ENCODE results near the gene PDE8A.

PDE8A gene

DNA sequence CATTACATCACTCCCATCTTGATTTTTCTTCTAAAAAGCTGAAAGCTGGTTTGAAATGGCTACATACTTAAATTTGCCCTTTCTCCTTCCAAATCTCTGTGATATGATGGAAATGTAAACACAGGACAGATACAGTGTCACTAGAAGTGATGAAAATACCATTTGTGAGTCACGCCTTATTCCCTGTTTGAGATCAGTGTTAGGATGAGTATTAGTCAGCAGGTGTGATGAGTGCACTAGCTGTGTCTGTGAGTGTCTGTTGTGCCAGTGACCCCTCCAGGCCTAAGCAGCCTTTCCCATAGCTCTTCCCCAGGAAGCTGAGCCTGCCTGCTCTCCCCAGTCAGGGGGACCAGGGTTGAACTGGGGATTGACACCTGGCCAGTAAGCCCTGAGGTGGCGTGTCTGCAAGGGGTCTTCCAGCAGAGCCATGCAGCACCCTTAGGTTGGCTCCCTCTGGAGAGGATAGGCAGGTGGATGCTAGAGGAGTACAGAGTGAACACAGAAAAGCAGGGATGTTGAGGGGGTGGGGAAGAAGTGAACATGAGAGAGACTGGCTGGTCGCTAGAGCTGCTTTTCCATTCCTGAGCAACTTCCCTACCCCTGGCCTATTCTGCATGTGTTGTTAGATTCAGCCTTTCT, 92.0 kb downstream of the PDE8A start:
- TF ChIP-seq GATA2 (IDR thresholded peaks at IDR 0.05; ENCODE audit: low read depth, low read length): no peak
- TF ChIP-seq GATA3 (IDR thresholded peaks at IDR 0.05; ENCODE audit: low read depth, low read length): no peak

DNA sequence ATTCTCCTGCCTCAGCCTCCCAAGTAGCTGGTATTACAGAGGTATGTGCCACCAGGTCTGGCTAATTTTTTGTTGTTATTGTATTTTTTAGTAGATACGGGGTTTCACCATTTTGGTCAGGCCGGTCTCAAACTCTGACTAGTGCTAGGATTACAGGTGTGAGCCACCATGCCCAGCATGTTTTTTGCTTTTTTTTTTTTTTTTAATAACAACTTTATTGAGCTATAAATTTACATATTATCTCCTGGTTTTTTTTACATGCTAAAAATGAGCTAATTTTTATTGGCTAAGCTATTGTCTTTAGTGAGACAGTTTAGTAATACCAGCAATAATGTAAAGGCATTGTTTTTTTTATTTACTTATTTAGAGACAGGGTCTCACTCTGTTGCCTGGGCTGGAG, 105.2 kb downstream of the PDE8A start:
- TF ChIP-seq GATA2 (IDR thresholded peaks at IDR 0.05; ENCODE audit: low read depth, low read length): no peak
- no peak for TF ChIP-seq GATA3 (IDR thresholded peaks at IDR 0.05; ENCODE audit: low read depth, low read length)

DNA sequence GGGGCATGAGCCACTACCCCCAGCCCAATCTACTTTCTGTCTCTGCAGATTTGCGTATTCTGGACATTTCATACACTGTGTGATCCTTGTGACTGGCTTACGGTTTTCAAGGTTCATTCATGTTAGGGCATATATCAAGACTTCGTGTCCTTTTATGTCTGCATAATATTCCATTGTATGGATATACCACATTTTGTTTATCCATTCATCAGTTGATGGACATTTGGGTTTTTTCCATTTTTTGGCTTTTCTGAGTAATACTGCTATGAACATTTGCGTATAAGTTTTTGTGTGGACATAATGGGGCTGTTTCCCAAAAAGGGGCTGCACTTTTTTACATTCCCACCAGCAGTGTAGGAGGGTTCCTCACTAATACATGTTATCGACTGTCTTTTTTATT, 106.6 kb downstream of the PDE8A start:
- TF ChIP-seq GATA3 (IDR thresholded peaks at IDR 0.05; ENCODE audit: low read depth, low read length) (no peak), GATA2 (IDR thresholded peaks at IDR 0.05; ENCODE audit: low read depth, low read length) (no peak)

DNA sequence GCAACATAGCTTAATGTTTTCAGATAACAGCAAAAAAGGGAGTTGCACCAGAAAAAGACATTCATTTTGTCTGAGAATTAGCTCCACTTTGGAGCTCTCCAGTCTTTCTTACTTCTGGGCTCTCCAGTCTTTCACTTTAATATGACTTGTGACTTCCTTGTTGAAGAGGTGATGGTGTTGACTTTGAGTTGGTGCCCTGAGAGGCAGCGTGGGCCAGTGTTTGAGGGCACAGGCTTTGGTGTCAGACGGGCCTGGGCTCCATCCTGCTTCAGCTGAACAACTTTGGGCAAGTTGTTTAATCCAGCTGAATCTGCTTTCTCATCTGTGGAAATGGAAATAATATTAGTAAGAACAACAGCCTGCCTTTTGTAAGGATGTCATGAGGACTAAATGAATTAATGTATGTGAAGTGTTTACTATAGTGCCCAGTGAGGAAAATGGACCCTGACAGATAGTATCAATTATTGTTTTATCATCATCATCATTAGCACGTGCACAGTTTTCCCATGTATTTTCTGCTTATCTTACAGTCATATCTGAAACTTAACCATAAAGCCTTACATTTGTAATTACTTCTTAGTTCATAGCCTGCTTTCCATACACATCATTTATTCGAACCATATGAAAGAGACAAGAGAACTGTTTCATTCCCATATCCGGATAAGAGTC, 108.4 kb downstream of the PDE8A start:
- 0 out of 2 replicates have a peak, but pooled peaks have one; percentile 8 for TF ChIP-seq GATA2 (IDR thresholded peaks at IDR 0.05; ENCODE audit: low read depth, low read length)
- TF ChIP-seq GATA3 (IDR thresholded peaks at IDR 0.05; ENCODE audit: low read depth, low read length): peak; percentile 52

DNA sequence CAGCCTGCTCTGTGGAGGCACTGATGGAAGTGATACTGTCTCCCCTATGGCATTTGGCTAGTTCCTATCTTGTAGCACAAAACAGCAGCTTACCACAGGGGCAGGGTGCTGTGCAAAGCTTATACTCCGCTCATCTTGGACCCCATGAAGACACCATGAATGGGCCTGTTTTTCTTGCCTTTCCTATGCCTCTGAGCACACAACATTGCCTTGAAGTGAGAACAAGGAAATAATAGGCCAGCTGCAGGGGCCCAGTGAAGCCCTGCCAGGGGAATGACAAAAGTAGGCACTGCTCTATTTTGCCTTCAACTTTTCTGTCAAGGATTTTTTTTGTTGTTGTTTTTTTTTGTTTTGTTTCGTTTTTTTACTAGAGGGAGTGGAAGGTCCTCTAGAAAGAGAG, 110.3 kb downstream of the PDE8A start:
- no peak for TF ChIP-seq GATA3 (IDR thresholded peaks at IDR 0.05; ENCODE audit: low read depth, low read length)
- TF ChIP-seq GATA2 (IDR thresholded peaks at IDR 0.05; ENCODE audit: low read depth, low read length): no peak

DNA sequence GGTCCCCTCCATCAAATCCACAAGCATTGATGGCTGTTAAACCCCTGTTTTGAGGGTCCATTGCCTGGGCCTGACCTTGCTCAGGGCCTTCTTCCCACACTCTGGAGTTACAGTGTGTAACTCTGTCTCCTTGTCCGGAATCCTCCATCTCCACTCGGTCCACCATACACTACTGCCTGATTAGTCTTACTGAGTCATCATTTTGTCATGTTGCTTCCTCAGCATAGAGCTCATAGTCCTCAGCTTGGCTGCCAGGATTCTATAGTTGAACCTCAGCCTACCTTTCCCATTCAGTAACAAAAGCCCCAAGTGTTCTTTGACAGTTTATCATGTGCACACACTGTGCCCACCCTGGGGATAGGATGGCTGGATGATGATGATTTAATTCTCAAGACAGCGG, 113.0 kb downstream of the PDE8A start:
- TF ChIP-seq GATA3 (IDR thresholded peaks at IDR 0.05; ENCODE audit: low read depth, low read length): no peak
- TF ChIP-seq GATA2 (IDR thresholded peaks at IDR 0.05; ENCODE audit: low read depth, low read length): no peak

DNA sequence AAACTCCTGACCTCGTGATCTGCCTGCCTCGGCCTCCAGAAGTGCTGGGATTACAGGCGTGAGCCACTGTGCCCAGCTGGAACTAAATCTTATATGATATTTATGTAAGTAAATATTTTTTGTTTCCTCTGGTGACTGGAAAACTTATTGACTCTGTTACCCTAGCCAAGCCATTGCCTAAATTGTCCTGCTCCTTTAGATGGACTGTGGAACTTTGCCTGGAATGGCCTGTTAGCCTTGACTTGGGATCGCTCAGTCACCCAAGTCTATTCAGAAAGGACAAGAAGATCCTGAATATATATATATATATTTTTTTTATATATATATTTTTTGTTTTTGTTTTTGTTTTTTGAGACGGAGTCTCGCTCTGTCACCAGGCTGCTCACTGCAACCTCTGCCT, 113.9 kb downstream of the PDE8A start:
- TF ChIP-seq GATA2 (IDR thresholded peaks at IDR 0.05; ENCODE audit: low read depth, low read length) (no peak), GATA3 (IDR thresholded peaks at IDR 0.05; ENCODE audit: low read depth, low read length) (no peak)

DNA sequence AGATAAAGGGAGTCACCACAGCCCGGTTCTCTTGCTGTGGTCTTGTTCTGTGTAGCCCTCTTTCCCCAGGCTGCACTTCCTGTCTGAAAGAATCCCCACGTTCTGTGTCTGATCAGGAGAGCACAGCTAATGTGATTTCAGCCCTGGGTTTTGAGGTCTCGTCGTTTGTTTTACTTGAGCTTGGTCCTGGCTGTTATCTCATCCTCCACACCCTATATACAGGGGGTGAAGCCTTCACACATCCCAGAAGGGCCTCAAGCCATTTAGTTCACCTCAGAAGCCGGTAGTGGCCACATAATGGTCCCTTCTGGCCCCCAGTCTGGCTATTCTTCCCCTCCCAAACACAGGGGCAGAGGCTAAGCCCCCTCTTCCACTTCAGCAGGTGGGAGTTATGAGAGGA, 115.6 kb downstream of the PDE8A start:
- no peak for TF ChIP-seq GATA2 (IDR thresholded peaks at IDR 0.05; ENCODE audit: low read depth, low read length)
- TF ChIP-seq GATA3 (IDR thresholded peaks at IDR 0.05; ENCODE audit: low read depth, low read length): no peak

DNA sequence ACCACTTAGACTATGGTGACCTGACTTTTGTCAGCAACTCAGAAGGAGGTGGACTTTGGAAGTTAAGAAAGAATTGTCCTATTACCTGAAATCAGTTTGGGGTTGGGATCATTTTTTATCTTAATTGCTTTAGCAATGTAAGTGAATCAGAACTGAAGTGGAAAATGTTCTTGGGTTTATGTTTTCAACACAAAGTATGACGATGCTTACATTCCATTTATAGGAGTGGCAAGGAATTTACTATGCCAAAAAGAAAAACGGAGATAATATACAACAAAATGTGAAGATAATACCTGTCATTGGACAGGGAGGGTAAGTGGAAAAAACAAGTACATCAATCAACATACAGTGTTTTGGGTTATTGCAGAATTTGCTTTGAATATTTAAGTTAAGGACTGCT, 116.1 kb downstream of the PDE8A start:
- TF ChIP-seq GATA2 (IDR thresholded peaks at IDR 0.05; ENCODE audit: low read depth, low read length) (no peak), GATA3 (IDR thresholded peaks at IDR 0.05; ENCODE audit: low read depth, low read length) (no peak)

DNA sequence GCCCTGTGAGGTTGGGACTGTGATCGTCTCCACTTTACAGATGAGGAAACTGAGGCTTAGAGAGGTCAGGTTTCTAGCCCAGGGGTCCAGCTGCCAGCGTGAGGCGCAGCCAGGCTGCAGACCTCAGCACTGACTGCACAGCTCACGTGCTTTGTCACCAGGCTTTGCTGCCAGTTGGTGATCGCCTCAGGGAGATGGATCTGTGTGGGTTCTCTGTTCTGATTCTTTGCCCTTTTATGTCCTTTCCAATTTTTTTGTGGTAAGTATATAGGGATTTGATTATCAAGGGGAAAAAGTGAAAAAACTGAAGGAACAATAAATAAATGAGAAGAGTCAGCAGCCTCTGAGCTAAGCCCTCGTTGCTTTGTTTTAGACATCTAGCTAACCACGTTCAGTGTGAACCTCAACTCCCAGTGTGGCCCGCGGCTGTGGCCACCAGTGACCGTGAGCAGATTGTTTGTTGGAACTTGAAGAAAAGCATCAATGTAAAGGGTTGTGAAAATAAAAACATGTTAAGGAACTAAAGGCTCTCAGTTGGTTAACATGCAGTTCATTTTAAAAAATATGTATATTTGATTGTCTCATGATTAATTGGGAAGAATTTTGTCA, 117.6 kb downstream of the PDE8A start:
- TF ChIP-seq GATA2 (IDR thresholded peaks at IDR 0.05; ENCODE audit: low read depth, low read length) (no peak), GATA3 (IDR thresholded peaks at IDR 0.05; ENCODE audit: low read depth, low read length) (no peak)

DNA sequence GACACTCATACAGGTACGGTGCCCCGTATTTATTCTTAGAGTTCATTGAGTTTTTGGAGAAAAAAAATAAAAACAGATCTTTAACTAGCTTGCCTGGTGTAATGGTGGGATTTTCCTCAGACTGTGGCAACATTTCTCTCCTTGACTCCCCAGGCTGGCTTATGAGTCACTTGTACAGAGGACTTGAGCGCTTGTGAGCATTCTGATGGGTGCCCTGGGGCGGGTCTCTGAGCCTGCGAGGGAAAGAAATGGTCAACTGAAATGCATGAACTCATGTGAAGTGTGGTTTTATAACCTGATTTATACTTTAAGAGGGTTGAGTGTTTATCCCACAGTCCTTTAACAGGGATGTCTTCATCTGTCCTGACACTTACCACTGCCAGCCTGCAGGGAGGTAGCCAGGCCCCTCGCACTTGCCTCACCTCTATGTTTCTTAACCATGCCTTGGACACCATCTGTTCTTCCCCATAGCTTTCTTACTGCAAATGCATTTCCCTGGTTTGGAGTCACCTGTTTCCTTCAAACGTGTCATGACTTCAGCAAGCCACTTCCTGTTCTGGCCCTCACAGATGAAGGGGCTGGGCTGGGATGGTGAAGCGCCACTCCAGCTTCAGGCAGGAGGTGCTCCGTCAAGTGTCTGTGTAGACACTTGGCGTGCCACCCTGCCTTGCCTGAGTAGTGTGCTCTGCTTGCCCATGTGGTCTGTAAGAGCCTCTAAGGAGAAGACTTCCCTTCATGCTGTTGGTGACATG, 118.7 kb downstream of the PDE8A start:
- no peak for TF ChIP-seq GATA2 (IDR thresholded peaks at IDR 0.05; ENCODE audit: low read depth, low read length)

DNA sequence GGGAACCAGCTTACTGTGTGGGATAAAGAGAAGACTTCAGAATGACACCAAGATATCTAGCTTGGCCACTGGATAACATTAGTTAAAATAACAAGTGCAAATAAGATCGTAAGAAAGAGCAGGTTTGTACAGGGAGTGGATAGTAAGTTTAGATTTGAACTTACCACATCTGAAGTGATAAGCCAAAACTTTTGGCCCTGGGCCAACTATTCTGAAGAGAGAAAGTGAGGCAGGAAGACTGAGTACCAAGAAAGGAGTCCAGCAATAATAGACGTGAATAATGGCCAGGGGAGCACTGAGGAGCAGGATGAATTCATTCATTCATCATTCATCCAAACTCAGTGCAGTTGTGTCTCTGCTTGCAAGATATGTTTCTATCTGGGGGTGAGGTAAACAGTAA, 122.9 kb downstream of the PDE8A start:
- TF ChIP-seq GATA2 (IDR thresholded peaks at IDR 0.05; ENCODE audit: low read depth, low read length) (no peak), GATA3 (IDR thresholded peaks at IDR 0.05; ENCODE audit: low read depth, low read length) (no peak)

DNA sequence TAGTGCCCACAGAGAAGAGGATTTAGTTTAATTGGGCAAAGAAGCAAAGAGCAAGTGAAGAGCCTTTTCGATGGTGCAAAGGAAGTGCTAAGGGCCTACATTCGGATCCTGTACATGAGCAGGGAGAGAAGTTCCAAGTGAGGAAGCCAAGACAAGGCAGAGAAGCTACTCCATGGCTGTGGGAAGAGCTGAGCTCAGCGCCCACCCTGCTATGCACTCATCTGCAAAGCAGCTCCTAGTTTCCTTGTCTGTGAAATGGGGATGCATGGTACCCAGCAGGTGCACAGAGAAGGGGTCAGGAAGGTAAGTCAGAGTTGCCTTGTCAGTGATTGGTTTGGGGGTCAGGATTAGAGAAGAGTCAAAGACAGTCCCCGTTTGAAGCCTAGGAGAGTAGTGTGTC, 126.5 kb downstream of the PDE8A start:
- TF ChIP-seq GATA2 (IDR thresholded peaks at IDR 0.05; ENCODE audit: low read depth, low read length) (no peak), GATA3 (IDR thresholded peaks at IDR 0.05; ENCODE audit: low read depth, low read length) (no peak)

DNA sequence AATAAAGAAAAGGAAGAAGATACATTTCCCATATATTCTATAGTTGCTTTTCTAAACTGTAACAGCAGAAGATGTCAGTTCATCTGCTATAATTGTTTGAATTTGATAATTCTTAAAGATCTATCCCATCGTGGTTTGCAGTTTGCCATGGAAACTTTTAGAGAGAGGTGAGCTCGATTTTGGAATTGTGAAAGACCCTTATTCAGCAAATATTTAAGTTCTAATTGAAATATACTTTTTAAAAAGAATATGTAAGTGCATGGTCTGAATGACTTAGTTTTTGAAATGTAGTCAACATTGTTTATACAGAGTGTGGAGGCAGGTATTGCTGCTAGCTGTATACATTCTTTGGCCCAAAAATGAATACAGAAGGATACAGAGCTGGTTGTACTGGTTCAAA, 127.7 kb downstream of the PDE8A start:
- TF ChIP-seq GATA3 (IDR thresholded peaks at IDR 0.05; ENCODE audit: low read depth, low read length) (no peak), GATA2 (IDR thresholded peaks at IDR 0.05; ENCODE audit: low read depth, low read length) (no peak)
